ENCODE measurements around the gene FRMD8. TPM values are rescaled to one million over a fixed set of nuclear protein-coding genes. Genes with fewer than 3 reads are reported as not detected.

FRMD8 gene
- total and polyA plus RNA-seq, 9 of the 15 experiments (the other 6 are each of a cell fraction or from before 2014, with no cell fraction given): 4.5 to 54.5 (median 15.8) TPM

DNA sequence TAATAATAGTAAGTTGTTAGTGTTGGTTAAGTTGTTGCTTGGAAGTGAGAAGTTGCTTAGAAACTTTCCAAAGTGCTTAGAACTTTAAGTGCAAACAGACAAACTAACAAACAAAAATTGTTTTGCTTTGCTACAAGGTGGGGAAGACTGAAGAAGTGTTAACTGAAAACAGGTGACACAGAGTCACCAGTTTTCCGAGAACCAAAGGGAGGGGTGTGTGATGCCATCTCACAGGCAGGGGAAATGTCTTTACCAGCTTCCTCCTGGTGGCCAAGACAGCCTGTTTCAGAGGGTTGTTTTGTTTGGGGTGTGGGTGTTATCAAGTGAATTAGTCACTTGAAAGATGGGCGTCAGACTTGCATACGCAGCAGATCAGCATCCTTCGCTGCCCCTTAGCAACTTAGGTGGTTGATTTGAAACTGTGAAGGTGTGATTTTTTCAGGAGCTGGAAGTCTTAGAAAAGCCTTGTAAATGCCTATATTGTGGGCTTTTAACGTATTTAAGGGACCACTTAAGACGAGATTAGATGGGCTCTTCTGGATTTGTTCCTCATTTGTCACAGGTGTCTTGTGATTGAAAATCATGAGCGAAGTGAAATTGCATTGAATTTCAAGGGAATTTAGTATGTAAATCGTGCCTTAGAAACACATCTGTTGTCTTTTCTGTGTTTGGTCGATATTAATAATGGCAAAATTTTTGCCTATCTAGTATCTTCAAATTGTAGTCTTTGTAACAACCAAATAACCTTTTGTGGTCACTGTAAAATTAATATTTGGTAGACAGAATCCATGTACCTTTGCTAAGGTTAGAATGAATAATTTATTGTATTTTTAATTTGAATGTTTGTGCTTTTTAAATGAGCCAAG lies 38.9 kb downstream of the FRMD8 start (continued):
- TF ChIP-seq XRCC5 (IDR thresholded peaks at IDR 0.05; ENCODE audit: low read depth, low read length) (0 out of 2 replicates have a peak, but pooled peaks have one; percentile 58), CREM (IDR thresholded peaks at IDR 0.05; ENCODE audit: low read depth) (no peak), ZBTB17 (CRISPR knock-in tag; IDR thresholded peaks at IDR 0.05) (0 out of 2 replicates have a peak, but pooled peaks have one; percentile 43), NFYB (IDR thresholded peaks at IDR 0.05; ENCODE audit: extremely low read depth, insufficient read length) (no peak), ELF2 (CRISPR knock-in tag; IDR thresholded peaks at IDR 0.05) (0 out of 2 replicates have a peak, but pooled peaks have one; percentile 10), ZNF347 (CRISPR knock-in tag; IDR thresholded peaks at IDR 0.05; ENCODE audit: low read depth) (no peak), OTX1 (CRISPR knock-in tag; IDR thresholded peaks at IDR 0.05) (peak; percentile 5; the same call in 1 of the 2 replicates), BRD9 (IDR thresholded peaks at IDR 0.05; ENCODE audit: low read depth, partially characterized antibody) (no peak), BHLHE40 (IDR thresholded peaks at IDR 0.05; ENCODE audit: low read length) (no peak), ZNF217 (CRISPR knock-in tag; IDR thresholded peaks at IDR 0.05) (no peak), FUS (optimal IDR thresholded peaks at IDR 0.05; ENCODE audit: low read depth, low read length) (no peak), BRCA1 (IDR thresholded peaks at IDR 0.05) (no peak), BRCA1 (CRISPR knock-in tag; IDR thresholded peaks at IDR 0.05) (no peak), ZBTB7A (IDR thresholded peaks at IDR 0.05; ENCODE audit: borderline replicate concordance, control insufficient read depth, low read depth, low read length) (no peak), CHD1 (IDR thresholded peaks at IDR 0.05; ENCODE audit: low read length) (peak; percentile 100), ZNF584 (CRISPR knock-in tag; IDR thresholded peaks at IDR 0.05; ENCODE audit: low read depth) (no peak), KAT7 (CRISPR knock-in tag; IDR thresholded peaks at IDR 0.05; ENCODE audit: borderline replicate concordance) (0 out of 2 replicates have a peak, but pooled peaks have one; percentile 2), ZNF764 (CRISPR knock-in tag; IDR thresholded peaks at IDR 0.05; ENCODE audit: low read depth) (no peak), ATF1 (CRISPR knock-in tag; IDR thresholded peaks at IDR 0.05) (no peak), ATF1 (tag; IDR thresholded peaks at IDR 0.05) (peak; percentile 12; the same call in 1 of the 2 replicates), JUN (IDR thresholded peaks at IDR 0.05; ENCODE audit: borderline replicate concordance, low read depth, low read length) (0 out of 2 replicates have a peak, but pooled peaks have one; percentile 18), JUN (CRISPR knock-in tag; IDR thresholded peaks at IDR 0.05; ENCODE audit: borderline replicate concordance) (no peak), MYNN (IDR thresholded peaks at IDR 0.05) (no peak), MYNN (CRISPR knock-in tag; IDR thresholded peaks at IDR 0.05) (no peak), KLF16 (IDR thresholded peaks at IDR 0.05) (no peak), ZNF57 (CRISPR knock-in tag; IDR thresholded peaks at IDR 0.05) (no peak)
- TF ChIP-seq, protein P1, sequence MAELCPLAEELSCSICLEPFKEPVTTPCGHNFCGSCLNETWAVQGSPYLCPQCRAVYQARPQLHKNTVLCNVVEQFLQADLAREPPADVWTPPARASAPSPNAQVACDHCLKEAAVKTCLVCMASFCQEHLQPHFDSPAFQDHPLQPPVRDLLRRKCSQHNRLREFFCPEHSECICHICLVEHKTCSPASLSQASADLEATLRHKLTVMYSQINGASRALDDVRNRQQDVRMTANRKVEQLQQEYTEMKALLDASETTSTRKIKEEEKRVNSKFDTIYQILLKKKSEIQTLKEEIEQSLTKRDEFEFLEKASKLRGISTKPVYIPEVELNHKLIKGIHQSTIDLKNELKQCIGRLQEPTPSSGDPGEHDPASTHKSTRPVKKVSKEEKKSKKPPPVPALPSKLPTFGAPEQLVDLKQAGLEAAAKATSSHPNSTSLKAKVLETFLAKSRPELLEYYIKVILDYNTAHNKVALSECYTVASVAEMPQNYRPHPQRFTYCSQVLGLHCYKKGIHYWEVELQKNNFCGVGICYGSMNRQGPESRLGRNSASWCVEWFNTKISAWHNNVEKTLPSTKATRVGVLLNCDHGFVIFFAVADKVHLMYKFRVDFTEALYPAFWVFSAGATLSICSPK (IDR thresholded peaks at IDR 0.05; ENCODE audit: borderline replicate concordance): no peak
- TF ChIP-seq, protein P2, sequence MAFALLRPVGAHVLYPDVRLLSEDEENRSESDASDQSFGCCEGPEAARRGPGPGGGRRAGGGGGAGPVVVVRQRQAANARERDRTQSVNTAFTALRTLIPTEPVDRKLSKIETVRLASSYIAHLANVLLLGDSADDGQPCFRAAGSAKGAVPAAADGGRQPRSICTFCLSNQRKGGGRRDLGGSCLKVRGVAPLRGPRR (CRISPR knock-in tag; IDR thresholded peaks at IDR 0.05): no peak
- TF ChIP-seq, protein P3, sequence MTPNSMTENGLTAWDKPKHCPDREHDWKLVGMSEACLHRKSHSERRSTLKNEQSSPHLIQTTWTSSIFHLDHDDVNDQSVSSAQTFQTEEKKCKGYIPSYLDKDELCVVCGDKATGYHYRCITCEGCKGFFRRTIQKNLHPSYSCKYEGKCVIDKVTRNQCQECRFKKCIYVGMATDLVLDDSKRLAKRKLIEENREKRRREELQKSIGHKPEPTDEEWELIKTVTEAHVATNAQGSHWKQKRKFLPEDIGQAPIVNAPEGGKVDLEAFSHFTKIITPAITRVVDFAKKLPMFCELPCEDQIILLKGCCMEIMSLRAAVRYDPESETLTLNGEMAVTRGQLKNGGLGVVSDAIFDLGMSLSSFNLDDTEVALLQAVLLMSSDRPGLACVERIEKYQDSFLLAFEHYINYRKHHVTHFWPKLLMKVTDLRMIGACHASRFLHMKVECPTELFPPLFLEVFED (CRISPR knock-in tag; conservative IDR thresholded peaks at IDR 0.05): peak; percentile 96

Data from K562 (cell line).